Measurements from ENCODE around the gene GALNT4. TPM values are rescaled to one million over a fixed set of nuclear protein-coding genes. Genes with fewer than 3 reads are reported as not detected.

GALNT4 gene
- total and polyA plus RNA-seq, 2 of the 13 experiments (the other 11 are each of a cell fraction or from before 2014, with no cell fraction given), result 4.9 to 6.8 TPM

DNA sequence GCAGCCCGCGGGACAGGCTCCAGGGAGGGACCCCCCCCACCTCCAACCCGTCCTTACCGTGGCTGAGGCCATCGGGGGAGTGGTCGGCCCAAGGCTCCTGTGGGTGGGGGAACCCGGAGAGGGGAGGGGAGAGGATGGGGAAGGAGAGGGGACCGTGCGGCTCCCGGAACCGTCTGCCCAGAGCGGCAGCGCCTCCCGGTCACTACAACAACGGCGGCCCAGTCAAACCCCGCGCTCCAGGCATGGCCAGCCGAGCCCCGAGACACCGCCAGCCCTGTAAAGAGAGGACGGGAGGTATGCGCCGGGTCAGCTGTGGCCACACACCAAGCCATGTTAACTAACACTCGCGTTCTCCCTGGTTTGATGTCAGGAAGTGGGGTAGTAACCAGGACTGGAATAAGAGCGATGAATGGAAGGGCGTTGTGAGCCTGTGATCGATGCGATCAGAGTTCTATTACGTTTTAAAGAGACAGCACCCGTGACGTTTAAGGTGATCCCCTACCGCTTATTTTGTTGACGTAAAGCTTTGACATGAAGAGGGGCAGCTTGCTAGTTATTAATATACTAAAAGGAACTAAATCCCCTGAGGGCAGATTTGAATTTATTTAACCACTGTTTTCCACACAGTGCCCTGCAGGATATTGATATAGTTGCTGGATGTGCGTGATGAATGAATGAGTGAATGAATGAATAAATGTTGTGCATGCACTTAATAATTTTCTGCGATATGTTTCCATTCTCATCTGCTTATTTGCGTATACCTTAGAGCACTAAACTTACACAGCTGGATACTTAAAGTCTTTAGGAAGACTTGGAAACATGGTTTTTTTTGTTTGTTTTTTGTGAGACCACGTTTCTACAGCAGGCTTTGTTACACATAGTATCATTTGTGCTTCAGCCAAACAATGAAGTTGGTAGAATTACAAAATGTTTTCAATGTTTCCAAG, 1.5 kb upstream of the GALNT4 start, which contains the start of gene POC1B (continued):
- TF ChIP-seq, protein P1, sequence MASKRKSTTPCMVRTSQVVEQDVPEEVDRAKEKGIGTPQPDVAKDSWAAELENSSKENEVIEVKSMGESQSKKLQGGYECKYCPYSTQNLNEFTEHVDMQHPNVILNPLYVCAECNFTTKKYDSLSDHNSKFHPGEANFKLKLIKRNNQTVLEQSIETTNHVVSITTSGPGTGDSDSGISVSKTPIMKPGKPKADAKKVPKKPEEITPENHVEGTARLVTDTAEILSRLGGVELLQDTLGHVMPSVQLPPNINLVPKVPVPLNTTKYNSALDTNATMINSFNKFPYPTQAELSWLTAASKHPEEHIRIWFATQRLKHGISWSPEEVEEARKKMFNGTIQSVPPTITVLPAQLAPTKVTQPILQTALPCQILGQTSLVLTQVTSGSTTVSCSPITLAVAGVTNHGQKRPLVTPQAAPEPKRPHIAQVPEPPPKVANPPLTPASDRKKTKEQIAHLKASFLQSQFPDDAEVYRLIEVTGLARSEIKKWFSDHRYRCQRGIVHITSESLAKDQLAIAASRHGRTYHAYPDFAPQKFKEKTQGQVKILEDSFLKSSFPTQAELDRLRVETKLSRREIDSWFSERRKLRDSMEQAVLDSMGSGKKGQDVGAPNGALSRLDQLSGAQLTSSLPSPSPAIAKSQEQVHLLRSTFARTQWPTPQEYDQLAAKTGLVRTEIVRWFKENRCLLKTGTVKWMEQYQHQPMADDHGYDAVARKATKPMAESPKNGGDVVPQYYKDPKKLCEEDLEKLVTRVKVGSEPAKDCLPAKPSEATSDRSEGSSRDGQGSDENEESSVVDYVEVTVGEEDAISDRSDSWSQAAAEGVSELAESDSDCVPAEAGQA (IDR thresholded peaks at IDR 0.05; ENCODE audit: low read depth), result peak; percentile 40; the same call in 1 of the 2 replicates
- TF ChIP-seq, protein P1 (CRISPR knock-in tag; IDR thresholded peaks at IDR 0.05; ENCODE audit: borderline replicate concordance), result no peak; the same call in 1 of the 2 replicates
- TF ChIP-seq EP300 (IDR thresholded peaks at IDR 0.05; ENCODE audit: low read depth in 2 of 2, low read length in 2 of 2) (peak in 1 of 2 experiments; percentile 47; a peak in 1 of 4 replicates), EP300 (CRISPR knock-in tag; IDR thresholded peaks at IDR 0.05; ENCODE audit: borderline replicate concordance) (no peak; the same call in 1 of the 2 replicates), ZKSCAN8 (CRISPR knock-in tag; IDR thresholded peaks at IDR 0.05; ENCODE audit: borderline replicate concordance) (no peak), YEATS4 (CRISPR knock-in tag; IDR thresholded peaks at IDR 0.05; ENCODE audit: borderline replicate concordance) (peak; percentile 85; the same call in 1 of the 2 replicates), RFX5 (IDR thresholded peaks at IDR 0.05; ENCODE audit: low read depth, low read length) (no peak), YY1 (IDR thresholded peaks at IDR 0.05; ENCODE audit: insufficient read depth, insufficient replicate concordance, low read depth, low read length) (peak; percentile 84), FOXA3 (CRISPR knock-in tag; IDR thresholded peaks at IDR 0.05) (peak; percentile 63; the same call in 1 of the 2 replicates), TEAD3 (CRISPR knock-in tag; optimal IDR thresholded peaks at IDR 0.05; ENCODE audit: borderline replicate concordance) (peak; percentile 75), GATAD2A (CRISPR knock-in tag; IDR thresholded peaks at IDR 0.05) (peak; percentile 67), GTF2F1 (IDR thresholded peaks at IDR 0.05; ENCODE audit: low read length) (no peak)
- TF ChIP-seq, protein P2, sequence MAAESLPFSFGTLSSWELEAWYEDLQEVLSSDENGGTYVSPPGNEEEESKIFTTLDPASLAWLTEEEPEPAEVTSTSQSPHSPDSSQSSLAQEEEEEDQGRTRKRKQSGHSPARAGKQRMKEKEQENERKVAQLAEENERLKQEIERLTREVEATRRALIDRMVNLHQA (CRISPR knock-in tag; IDR thresholded peaks at IDR 0.05), result no peak
- TF ChIP-seq, protein P3, sequence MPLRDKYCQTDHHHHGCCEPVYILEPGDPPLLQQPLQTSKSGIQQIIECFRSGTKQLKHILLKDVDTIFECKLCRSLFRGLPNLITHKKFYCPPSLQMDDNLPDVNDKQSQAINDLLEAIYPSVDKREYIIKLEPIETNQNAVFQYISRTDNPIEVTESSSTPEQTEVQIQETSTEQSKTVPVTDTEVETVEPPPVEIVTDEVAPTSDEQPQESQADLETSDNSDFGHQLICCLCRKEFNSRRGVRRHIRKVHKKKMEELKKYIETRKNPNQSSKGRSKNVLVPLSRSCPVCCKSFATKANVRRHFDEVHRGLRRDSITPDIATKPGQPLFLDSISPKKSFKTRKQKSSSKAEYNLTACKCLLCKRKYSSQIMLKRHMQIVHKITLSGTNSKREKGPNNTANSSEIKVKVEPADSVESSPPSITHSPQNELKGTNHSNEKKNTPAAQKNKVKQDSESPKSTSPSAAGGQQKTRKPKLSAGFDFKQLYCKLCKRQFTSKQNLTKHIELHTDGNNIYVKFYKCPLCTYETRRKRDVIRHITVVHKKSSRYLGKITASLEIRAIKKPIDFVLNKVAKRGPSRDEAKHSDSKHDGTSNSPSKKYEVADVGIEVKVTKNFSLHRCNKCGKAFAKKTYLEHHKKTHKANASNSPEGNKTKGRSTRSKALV (CRISPR knock-in tag; IDR thresholded peaks at IDR 0.05), result no peak; the same call in 1 of the 2 replicates
- TF ChIP-seq, protein P4, sequence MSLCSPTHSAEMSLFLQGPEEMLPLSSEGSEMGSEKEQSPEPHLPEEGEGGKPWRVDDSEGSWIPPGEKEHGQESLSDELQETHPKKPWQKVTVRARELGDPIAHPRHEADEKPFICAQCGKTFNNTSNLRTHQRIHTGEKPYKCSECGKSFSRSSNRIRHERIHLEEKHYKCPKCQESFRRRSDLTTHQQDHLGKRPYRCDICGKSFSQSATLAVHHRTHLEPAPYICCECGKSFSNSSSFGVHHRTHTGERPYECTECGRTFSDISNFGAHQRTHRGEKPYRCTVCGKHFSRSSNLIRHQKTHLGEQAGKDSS (CRISPR knock-in tag; IDR thresholded peaks at IDR 0.05; ENCODE audit: borderline replicate concordance, low read depth), result peak; percentile 84; the same call in 1 of the 2 replicates
- TF ChIP-seq, protein P5, sequence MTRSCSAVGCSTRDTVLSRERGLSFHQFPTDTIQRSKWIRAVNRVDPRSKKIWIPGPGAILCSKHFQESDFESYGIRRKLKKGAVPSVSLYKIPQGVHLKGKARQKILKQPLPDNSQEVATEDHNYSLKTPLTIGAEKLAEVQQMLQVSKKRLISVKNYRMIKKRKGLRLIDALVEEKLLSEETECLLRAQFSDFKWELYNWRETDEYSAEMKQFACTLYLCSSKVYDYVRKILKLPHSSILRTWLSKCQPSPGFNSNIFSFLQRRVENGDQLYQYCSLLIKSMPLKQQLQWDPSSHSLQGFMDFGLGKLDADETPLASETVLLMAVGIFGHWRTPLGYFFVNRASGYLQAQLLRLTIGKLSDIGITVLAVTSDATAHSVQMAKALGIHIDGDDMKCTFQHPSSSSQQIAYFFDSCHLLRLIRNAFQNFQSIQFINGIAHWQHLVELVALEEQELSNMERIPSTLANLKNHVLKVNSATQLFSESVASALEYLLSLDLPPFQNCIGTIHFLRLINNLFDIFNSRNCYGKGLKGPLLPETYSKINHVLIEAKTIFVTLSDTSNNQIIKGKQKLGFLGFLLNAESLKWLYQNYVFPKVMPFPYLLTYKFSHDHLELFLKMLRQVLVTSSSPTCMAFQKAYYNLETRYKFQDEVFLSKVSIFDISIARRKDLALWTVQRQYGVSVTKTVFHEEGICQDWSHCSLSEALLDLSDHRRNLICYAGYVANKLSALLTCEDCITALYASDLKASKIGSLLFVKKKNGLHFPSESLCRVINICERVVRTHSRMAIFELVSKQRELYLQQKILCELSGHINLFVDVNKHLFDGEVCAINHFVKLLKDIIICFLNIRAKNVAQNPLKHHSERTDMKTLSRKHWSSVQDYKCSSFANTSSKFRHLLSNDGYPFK (CRISPR knock-in tag; IDR thresholded peaks at IDR 0.05; ENCODE audit: borderline replicate concordance), result peak; percentile 78; the same call in 1 of the 2 replicates
